Endothelial cell of umbilical vein (primary cell): Measurements from ENCODE around the gene VPS33B. TPM values are rescaled to one million over a fixed set of nuclear protein-coding genes. Genes with fewer than 3 reads are reported as not detected.

Experiments used
- BruUV-seq: library from RNA; stranded (reverse); fragments of 400-500 nt; replicated peaks from 2 replicates; lab custom pipeline; 2021; lab: Mats Ljungman, UMichigan
- CTCF ChIA-PET: fragments of 300-600, 350-600 bp; sonication (Branson Sonifier 250); formaldehyde crosslinking; loops from one replicate; lab custom pipeline; 2021; ENCODE audit warnings: antibody characterized with exemption, inconsistent platforms; lab: Charles Lee
- POLR2A ChIA-PET: fragments of 300-600, 350-600 bp; sonication (Branson Sonifier 250); formaldehyde crosslinking; loops from one replicate; lab custom pipeline; 2021; ENCODE audit warnings: antibody characterized with exemption, inconsistent platforms; lab: Charles Lee
- DNase-seq: peaks from one replicate; pipeline ENCODE4 v3.0.0-alpha.2; 2011; ENCODE audit warnings: low read depth, low spot score
- FAIRE-seq: peaks from 2 replicates; lab custom pipeline; 2011; peaks lifted over from hg19 to GRCh38; lab: Jason Lieb, UNC
- H2AFZ ChIP-seq: 2 replicates; pipeline ENCODE4 v1.6.0; 2012; ENCODE audit warnings: low read depth, low read length, control low read depth, inconsistent platforms
- H3K27ac ChIP-seq: 2 replicates; pipeline ENCODE4 v1.5.1; 2011; ENCODE audit warnings: low read depth, mild to moderate bottlenecking, control low read depth, low read length, moderate library complexity; ENCODE audit not compliant: insufficient read depth
- H3K27me3 ChIP-seq, 2 experiments: 2 replicates each; pipeline versions ENCODE4 v1.6.0 to v1.6.1; 2011; ENCODE audit warnings: low read length in 2 of 2, mixed read lengths in 1 of 2; ENCODE audit not compliant: control insufficient read depth in 2 of 2, insufficient read depth in 2 of 2
- H3K36me3 ChIP-seq, 2 experiments: 2 replicates in 1 of 2; 3 replicates in 1 of 2; pipeline ENCODE4 v1.5.1; 2011; ENCODE audit warnings: low read length in 2 of 2, mild to moderate bottlenecking in 1 of 2, moderate library complexity in 1 of 2; ENCODE audit not compliant: control insufficient read depth in 2 of 2, insufficient read depth in 2 of 2; ENCODE audit errors: extremely low read depth in 1 of 2
- H3K4me1 ChIP-seq: 3 replicates; pipeline ENCODE4 v1.5.1; 2011; ENCODE audit warnings: mild to moderate bottlenecking, low read length; ENCODE audit not compliant: control insufficient read depth, insufficient read depth; ENCODE audit errors: extremely low read depth
- H3K4me2 ChIP-seq: 2 replicates; pipeline ENCODE4 v1.6.1; 2011; ENCODE audit warnings: low read length, control low read depth, mixed read lengths; ENCODE audit not compliant: insufficient read depth
- H3K4me3 ChIP-seq, 3 experiments: fragments of 200-600 bp in 1 of 3; sonication (generic), shearing (Covaris generic) in 1 of 3; replicated peaks in 1 of 3; 2 replicates each; pipeline ENCODE4 v1.5.1; 2011 to 2016; ENCODE audit warnings: control low read depth in 3 of 3, low read length in 3 of 3, mild to moderate bottlenecking in 2 of 3, inconsistent platforms in 1 of 3, low read depth in 1 of 3, moderate library complexity in 1 of 3; ENCODE audit not compliant: insufficient read depth in 1 of 3
- H3K79me2 ChIP-seq: 2 replicates; pipeline ENCODE4 v1.6.0; 2012; ENCODE audit warnings: low read length, inconsistent platforms; ENCODE audit not compliant: control insufficient read depth, insufficient read depth
- H3K9ac ChIP-seq: replicated peaks from 2 replicates; pipeline ENCODE3; 2011; ENCODE audit warnings: low read length, control low read depth; ENCODE audit not compliant: insufficient read depth; ENCODE audit errors: extremely low read depth
- H3K9me1 ChIP-seq: replicated peaks from 3 replicates; pipeline ENCODE4 v1.6.0; 2011; ENCODE audit warnings: mild to moderate bottlenecking, low read length; ENCODE audit not compliant: control insufficient read depth, insufficient read depth; ENCODE audit errors: extremely low read depth
- H3K9me3 ChIP-seq: replicated peaks from 2 replicates; pipeline ENCODE4 v1.5.1; 2012; ENCODE audit warnings: low read length, inconsistent platforms; ENCODE audit not compliant: control insufficient read depth, insufficient read depth
- H4K20me1 ChIP-seq: replicated peaks from 2 replicates; pipeline ENCODE3; 2011; ENCODE audit warnings: mild to moderate bottlenecking, low read length; ENCODE audit not compliant: control insufficient read depth, insufficient read depth; ENCODE audit errors: extremely low read depth
- CTCF ChIP-seq, 2 donors: IDR thresholded peaks; 1 replicate in 1 of 2; 2 replicates in 1 of 2; pipeline ENCODE4 v1.5.1; 2011; ENCODE audit warnings: low read length in 2 of 2, mild to moderate bottlenecking in 2 of 2, moderate library complexity in 2 of 2, control low read depth in 1 of 2, inconsistent platforms in 1 of 2, low read depth in 1 of 2; ENCODE audit not compliant: insufficient read depth in 1 of 2; ENCODE audit errors: extremely low read depth in 1 of 2
- EZH2 ChIP-seq: IDR thresholded peaks from 2 replicates; pipeline ENCODE4 v1.6.1; 2012; ENCODE audit warnings: borderline replicate concordance, low read depth, mild to moderate bottlenecking, moderate library complexity, low read length, inconsistent platforms; ENCODE audit not compliant: severe bottlenecking
- FOS ChIP-seq: IDR thresholded peaks from 2 replicates; pipeline ENCODE4 v1.6.1; 2011; ENCODE audit warnings: mild to moderate bottlenecking, low read length, moderate library complexity, borderline replicate concordance; ENCODE audit not compliant: insufficient read depth
- GATA2 ChIP-seq: IDR thresholded peaks from 2 replicates; pipeline ENCODE4 v1.7.0; 2011; ENCODE audit warnings: low read depth, mild to moderate bottlenecking, moderate library complexity, mixed read lengths, low read length; ENCODE audit not compliant: insufficient read length, insufficient read depth
- JUN ChIP-seq: IDR thresholded peaks from 2 replicates; pipeline ENCODE4 v1.6.1; 2011; ENCODE audit warnings: borderline replicate concordance, low read depth; ENCODE audit not compliant: insufficient read length, insufficient read depth
- MAX ChIP-seq: IDR thresholded peaks from 2 replicates; pipeline ENCODE4 v1.6.1; 2011; ENCODE audit not compliant: insufficient read depth, insufficient read length
- MYC ChIP-seq: IDR thresholded peaks from one replicate; pipeline ENCODE4 v1.6.1; 2011; ENCODE audit warnings: mild to moderate bottlenecking, low read depth, low read length
- POLR2A ChIP-seq: IDR thresholded peaks from 2 replicates; pipeline ENCODE4 v1.6.1; 2012; ENCODE audit warnings: low read depth, mild to moderate bottlenecking, control low read depth, low read length
- POLR2AphosphoS5 ChIP-seq: IDR thresholded peaks from 2 replicates; pipeline ENCODE4 v1.6.1; 2012; ENCODE audit warnings: low read depth, mild to moderate bottlenecking, control low read depth, low read length, moderate library complexity; ENCODE audit not compliant: insufficient read depth
- dilution Hi-C: fragments of 300-500 bp; cut with MboI; formaldehyde crosslinking; loops from one replicate; pipeline ENCODE4 v1.15.0; 2019; ENCODE audit warnings: low sequenced_read_pairs; ENCODE audit not compliant: extremely low pct_ligation_motif_present
- intact Hi-C: fragments of 100-400 bp; cut with micrococcal nuclease; formaldehyde crosslinking; loops from one replicate; pipeline ENCODE4 v1.10.0; 2022
- polyA plus RNA-seq, 4 experiments: library from polyadenylated mRNA; depleted of rRNA in 3 of 4; stranded (reverse) in 3 of 4; unstranded in 1 of 4; fragments of >200 nt; gene quantifications; 2 replicates each; pipeline versions ENCODE4 v1.2.1 to v1.2.3, GENCODE V29; 2011 to 2012; ENCODE audit warnings: missing spikeins in 1 of 4
- total RNA-seq: library from RNA; stranded (reverse); gene quantifications from 2 replicates; pipeline ENCODE4 v1.2.3, GENCODE V29; 2021

The VPS33B gene
- total and polyA plus RNA-seq, 2 donors (not counting 3 experiments of a cell fraction or from before 2014, with no cell fraction given): 11.8 to 14.2 TPM

DNA sequence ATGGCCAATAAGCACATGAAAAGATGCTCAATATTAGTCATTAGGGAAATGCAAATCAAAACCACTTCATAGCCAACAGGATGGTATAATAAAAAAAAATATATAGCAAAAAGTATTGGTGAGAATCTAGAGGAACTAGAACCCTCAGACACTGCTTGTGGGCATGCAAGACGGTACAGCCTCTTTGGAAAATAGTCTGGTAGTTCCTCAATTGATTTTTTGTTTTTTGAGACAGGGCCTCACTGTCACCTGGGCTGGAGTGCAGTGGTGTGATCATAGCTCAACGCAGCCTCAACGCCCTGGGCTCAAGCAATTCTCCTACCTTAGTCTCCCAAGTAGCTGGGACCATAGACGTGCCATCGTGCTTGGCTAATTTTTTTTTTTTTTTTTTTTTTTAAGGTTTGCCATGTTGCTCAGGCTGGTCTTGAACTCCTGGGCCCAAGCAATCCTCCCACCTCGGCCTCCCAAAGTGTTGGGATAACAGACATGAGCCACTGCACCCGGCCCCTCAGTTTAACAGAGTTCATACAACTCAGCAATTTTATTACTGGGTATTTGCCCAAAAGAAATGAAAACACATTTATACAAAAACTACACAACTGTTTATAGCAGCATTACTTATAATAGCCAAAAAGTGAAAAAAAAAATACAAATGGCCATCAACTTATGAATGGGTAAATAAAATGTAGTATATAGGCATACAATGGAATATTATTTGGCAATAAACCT, 33.2 kb downstream of the VPS33B start:
- TF ChIP-seq POLR2AphosphoS5 (no peak), EZH2 (no peak), POLR2A (no peak), FOS (no peak), GATA2 (no peak), MAX (no peak), JUN (no peak), MYC (no peak), CTCF (IDR thresholded peaks at IDR 0.05; ENCODE audit: extremely low read depth in 1 of 2, insufficient read depth in 1 of 2, low read depth in 1 of 2, low read length in 2 of 2) (no peak)
- ChIA-PET CTCF (interaction anchor here (0.6 to 0.7 kb wide), 2 partner anchors 17 to 32 kb away, joined by 3 read pairs; no protein-coding TSS in a partner anchor), POLR2A (no interaction called here)
- no TSS peak for BruUV-seq
- Histone ChIP-seq H2AFZ (no peak overlapping the region), H3K4me3 (no peak overlapping the region), H3K9me1 (no peaks in the 10 kb centered on the region), H3K79me2 (peaks cover 98% of the 10 kb centered on the region), H3K4me1 (peaks cover 26% of the 10 kb centered on the region), H3K36me3 (no peaks in the 10 kb centered on the region), H3K9ac (no peak overlapping the region), H3K27me3 (no peaks in the 10 kb centered on the region), H4K20me1 (no peaks in the 10 kb centered on the region), H3K9me3 (no peaks in the 10 kb centered on the region), H3K27ac (no peak overlapping the region), H3K4me2 (peak overlapping the region; percentile 75)
- dilution Hi-C loops (no loop called here), intact Hi-C loops (no loop called here)
- DNase-seq: no peak
- peak; percentile 18 for FAIRE-seq
